Endothelial cell of umbilical vein (primary cell): ENCODE results near the gene CD200R1L. TPM values are rescaled to one million over a fixed set of nuclear protein-coding genes. Genes with fewer than 3 reads are reported as not detected.
A peak's percentile ranks its signal among the peaks of the same experiment; 100 is the strongest.

ENCODE experiments used
- BruUV-seq: library from RNA; stranded (reverse); fragments of 400-500 nt; replicated peaks from 2 replicates; lab custom pipeline; 2021; lab: Mats Ljungman, UMichigan
- CTCF ChIA-PET: fragments of 300-600, 350-600 bp; sonication (Branson Sonifier 250); formaldehyde crosslinking; loops from one replicate; lab custom pipeline; 2021; ENCODE audit warnings: antibody characterized with exemption, inconsistent platforms; lab: Charles Lee
- POLR2A ChIA-PET: fragments of 300-600, 350-600 bp; sonication (Branson Sonifier 250); formaldehyde crosslinking; loops from one replicate; lab custom pipeline; 2021; ENCODE audit warnings: antibody characterized with exemption, inconsistent platforms; lab: Charles Lee
- DNase-seq: peaks from one replicate; pipeline ENCODE4 v3.0.0-alpha.2; 2011; ENCODE audit warnings: low read depth, low spot score
- FAIRE-seq: peaks from 2 replicates; lab custom pipeline; 2011; peaks lifted over from hg19 to GRCh38; lab: Jason Lieb, UNC
- H2AFZ ChIP-seq: 2 replicates; pipeline ENCODE4 v1.6.0; 2012; ENCODE audit warnings: low read depth, low read length, control low read depth, inconsistent platforms
- H3K27ac ChIP-seq: 2 replicates; pipeline ENCODE4 v1.5.1; 2011; ENCODE audit warnings: low read depth, mild to moderate bottlenecking, control low read depth, low read length, moderate library complexity; ENCODE audit not compliant: insufficient read depth
- H3K27me3 ChIP-seq, 2 experiments: 2 replicates each; pipeline versions ENCODE4 v1.6.0 to v1.6.1; 2011; ENCODE audit warnings: low read length in 2 of 2, mixed read lengths in 1 of 2; ENCODE audit not compliant: control insufficient read depth in 2 of 2, insufficient read depth in 2 of 2
- H3K36me3 ChIP-seq, 2 experiments: 2 replicates in 1 of 2; 3 replicates in 1 of 2; pipeline ENCODE4 v1.5.1; 2011; ENCODE audit warnings: low read length in 2 of 2, mild to moderate bottlenecking in 1 of 2, moderate library complexity in 1 of 2; ENCODE audit not compliant: control insufficient read depth in 2 of 2, insufficient read depth in 2 of 2; ENCODE audit errors: extremely low read depth in 1 of 2
- H3K4me1 ChIP-seq: 3 replicates; pipeline ENCODE4 v1.5.1; 2011; ENCODE audit warnings: mild to moderate bottlenecking, low read length; ENCODE audit not compliant: control insufficient read depth, insufficient read depth; ENCODE audit errors: extremely low read depth
- H3K4me2 ChIP-seq: 2 replicates; pipeline ENCODE4 v1.6.1; 2011; ENCODE audit warnings: low read length, control low read depth, mixed read lengths; ENCODE audit not compliant: insufficient read depth
- H3K4me3 ChIP-seq, 3 experiments: fragments of 200-600 bp in 1 of 3; sonication (generic), shearing (Covaris generic) in 1 of 3; replicated peaks in 1 of 3; 2 replicates each; pipeline ENCODE4 v1.5.1; 2011 to 2016; ENCODE audit warnings: control low read depth in 3 of 3, low read length in 3 of 3, mild to moderate bottlenecking in 2 of 3, inconsistent platforms in 1 of 3, low read depth in 1 of 3, moderate library complexity in 1 of 3; ENCODE audit not compliant: insufficient read depth in 1 of 3
- H3K79me2 ChIP-seq: 2 replicates; pipeline ENCODE4 v1.6.0; 2012; ENCODE audit warnings: low read length, inconsistent platforms; ENCODE audit not compliant: control insufficient read depth, insufficient read depth
- H3K9ac ChIP-seq: replicated peaks from 2 replicates; pipeline ENCODE3; 2011; ENCODE audit warnings: low read length, control low read depth; ENCODE audit not compliant: insufficient read depth; ENCODE audit errors: extremely low read depth
- H3K9me1 ChIP-seq: replicated peaks from 3 replicates; pipeline ENCODE4 v1.6.0; 2011; ENCODE audit warnings: mild to moderate bottlenecking, low read length; ENCODE audit not compliant: control insufficient read depth, insufficient read depth; ENCODE audit errors: extremely low read depth
- H3K9me3 ChIP-seq: replicated peaks from 2 replicates; pipeline ENCODE4 v1.5.1; 2012; ENCODE audit warnings: low read length, inconsistent platforms; ENCODE audit not compliant: control insufficient read depth, insufficient read depth
- H4K20me1 ChIP-seq: replicated peaks from 2 replicates; pipeline ENCODE3; 2011; ENCODE audit warnings: mild to moderate bottlenecking, low read length; ENCODE audit not compliant: control insufficient read depth, insufficient read depth; ENCODE audit errors: extremely low read depth
- EZH2 ChIP-seq: IDR thresholded peaks from 2 replicates; pipeline ENCODE4 v1.6.1; 2012; ENCODE audit warnings: borderline replicate concordance, low read depth, mild to moderate bottlenecking, moderate library complexity, low read length, inconsistent platforms; ENCODE audit not compliant: severe bottlenecking
- FOS ChIP-seq: IDR thresholded peaks from 2 replicates; pipeline ENCODE4 v1.6.1; 2011; ENCODE audit warnings: mild to moderate bottlenecking, low read length, moderate library complexity, borderline replicate concordance; ENCODE audit not compliant: insufficient read depth
- GATA2 ChIP-seq: IDR thresholded peaks from 2 replicates; pipeline ENCODE4 v1.7.0; 2011; ENCODE audit warnings: low read depth, mild to moderate bottlenecking, moderate library complexity, mixed read lengths, low read length; ENCODE audit not compliant: insufficient read length, insufficient read depth
- JUN ChIP-seq: IDR thresholded peaks from 2 replicates; pipeline ENCODE4 v1.6.1; 2011; ENCODE audit warnings: borderline replicate concordance, low read depth; ENCODE audit not compliant: insufficient read length, insufficient read depth
- MYC ChIP-seq: IDR thresholded peaks from one replicate; pipeline ENCODE4 v1.6.1; 2011; ENCODE audit warnings: mild to moderate bottlenecking, low read depth, low read length
- POLR2A ChIP-seq: IDR thresholded peaks from 2 replicates; pipeline ENCODE4 v1.6.1; 2012; ENCODE audit warnings: low read depth, mild to moderate bottlenecking, control low read depth, low read length
- POLR2AphosphoS5 ChIP-seq: IDR thresholded peaks from 2 replicates; pipeline ENCODE4 v1.6.1; 2012; ENCODE audit warnings: low read depth, mild to moderate bottlenecking, control low read depth, low read length, moderate library complexity; ENCODE audit not compliant: insufficient read depth
- dilution Hi-C: fragments of 300-500 bp; cut with MboI; formaldehyde crosslinking; loops from one replicate; pipeline ENCODE4 v1.15.0; 2019; ENCODE audit warnings: low sequenced_read_pairs; ENCODE audit not compliant: extremely low pct_ligation_motif_present
- intact Hi-C: fragments of 100-400 bp; cut with micrococcal nuclease; formaldehyde crosslinking; loops from one replicate; pipeline ENCODE4 v1.10.0; 2022
- polyA plus RNA-seq, 4 experiments: library from polyadenylated mRNA; depleted of rRNA in 3 of 4; stranded (reverse) in 3 of 4; unstranded in 1 of 4; fragments of >200 nt; gene quantifications; 2 replicates each; pipeline versions ENCODE4 v1.2.1 to v1.2.3, GENCODE V29; 2011 to 2012; ENCODE audit warnings: missing spikeins in 1 of 4
- total RNA-seq: library from RNA; stranded (reverse); gene quantifications from 2 replicates; pipeline ENCODE4 v1.2.3, GENCODE V29; 2021
- TF ChIP-seq, protein P1 (sequence below): IDR thresholded peaks from 2 replicates; pipeline ENCODE4 v1.6.1; 2011; ENCODE audit not compliant: insufficient read depth, insufficient read length
- TF ChIP-seq, protein P2 (sequence below), 2 donors: IDR thresholded peaks; 1 replicate in 1 of 2; 2 replicates in 1 of 2; pipeline ENCODE4 v1.5.1; 2011; ENCODE audit warnings: low read length in 2 of 2, mild to moderate bottlenecking in 2 of 2, moderate library complexity in 2 of 2, control low read depth in 1 of 2, inconsistent platforms in 1 of 2, low read depth in 1 of 2; ENCODE audit not compliant: insufficient read depth in 1 of 2; ENCODE audit errors: extremely low read depth in 1 of 2

Gene CD200R1L
- total and polyA plus RNA-seq, 2 donors (not counting 3 experiments of a cell fraction or from before 2014, with no cell fraction given): not detected

DNA sequence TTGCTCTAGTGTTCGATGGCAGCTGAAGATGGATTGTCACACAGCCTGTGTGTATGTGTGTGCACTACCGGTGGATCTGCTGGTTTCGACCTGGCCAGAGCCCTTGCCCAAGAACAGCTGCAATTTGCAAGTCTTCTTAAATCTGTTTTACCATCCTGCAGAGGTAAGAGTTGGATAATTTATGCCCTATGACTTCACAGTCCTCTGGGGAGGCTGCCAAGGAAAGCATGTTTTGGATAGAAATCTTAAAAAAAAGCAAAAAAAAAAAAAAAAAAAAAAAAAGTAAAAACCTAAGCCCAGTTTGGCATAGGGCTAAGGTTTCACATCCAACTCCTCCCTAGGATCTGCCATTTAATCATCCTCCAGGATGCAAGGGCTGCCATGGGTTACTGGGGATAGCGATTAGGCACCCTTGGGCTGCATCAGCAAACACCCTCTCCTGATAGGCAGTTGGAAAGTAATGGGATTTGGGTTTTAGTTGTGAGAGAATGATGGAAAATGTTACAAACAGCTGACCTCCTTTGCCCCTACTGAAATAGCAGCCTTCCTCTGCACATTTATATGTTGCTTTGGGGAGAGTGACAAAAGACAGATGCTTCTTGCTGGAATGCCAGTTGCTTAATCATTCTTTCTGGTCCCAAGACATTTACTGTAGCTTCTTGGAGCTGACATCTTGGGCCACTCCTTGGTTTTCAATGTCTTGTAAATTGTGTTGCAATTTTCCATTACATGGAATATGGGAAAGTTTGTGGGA, 35.4 kb downstream of the CD200R1L start:
- FAIRE-seq (no peak), DNase-seq (peak; percentile 57)
- dilution Hi-C loops: no loop called here
- no TSS peak for BruUV-seq
- no peak overlapping the region for H3K9ac ChIP-seq
- no peak overlapping the region for H3K4me3 ChIP-seq
- H3K4me2 ChIP-seq: no peak overlapping the region
- H4K20me1 ChIP-seq: no peaks in the 10 kb centered on the region
- CTCF ChIA-PET: interaction anchor here (0.9 to 1.3 kb wide), 2 partner anchors 76 to 77 kb away, joined by 3 to 5 read pairs; no protein-coding TSS in a partner anchor
- H3K79me2 ChIP-seq: no peaks in the 10 kb centered on the region
- intact Hi-C loops: no loop called here
- TF ChIP-seq EZH2 (no peak), POLR2A (no peak), POLR2AphosphoS5 (no peak), MYC (no peak), FOS (no peak), JUN (no peak), GATA2 (no peak)
- TF ChIP-seq, protein P1, sequence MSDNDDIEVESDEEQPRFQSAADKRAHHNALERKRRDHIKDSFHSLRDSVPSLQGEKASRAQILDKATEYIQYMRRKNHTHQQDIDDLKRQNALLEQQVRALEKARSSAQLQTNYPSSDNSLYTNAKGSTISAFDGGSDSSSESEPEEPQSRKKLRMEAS: no peak
- TF ChIP-seq, protein P2, sequence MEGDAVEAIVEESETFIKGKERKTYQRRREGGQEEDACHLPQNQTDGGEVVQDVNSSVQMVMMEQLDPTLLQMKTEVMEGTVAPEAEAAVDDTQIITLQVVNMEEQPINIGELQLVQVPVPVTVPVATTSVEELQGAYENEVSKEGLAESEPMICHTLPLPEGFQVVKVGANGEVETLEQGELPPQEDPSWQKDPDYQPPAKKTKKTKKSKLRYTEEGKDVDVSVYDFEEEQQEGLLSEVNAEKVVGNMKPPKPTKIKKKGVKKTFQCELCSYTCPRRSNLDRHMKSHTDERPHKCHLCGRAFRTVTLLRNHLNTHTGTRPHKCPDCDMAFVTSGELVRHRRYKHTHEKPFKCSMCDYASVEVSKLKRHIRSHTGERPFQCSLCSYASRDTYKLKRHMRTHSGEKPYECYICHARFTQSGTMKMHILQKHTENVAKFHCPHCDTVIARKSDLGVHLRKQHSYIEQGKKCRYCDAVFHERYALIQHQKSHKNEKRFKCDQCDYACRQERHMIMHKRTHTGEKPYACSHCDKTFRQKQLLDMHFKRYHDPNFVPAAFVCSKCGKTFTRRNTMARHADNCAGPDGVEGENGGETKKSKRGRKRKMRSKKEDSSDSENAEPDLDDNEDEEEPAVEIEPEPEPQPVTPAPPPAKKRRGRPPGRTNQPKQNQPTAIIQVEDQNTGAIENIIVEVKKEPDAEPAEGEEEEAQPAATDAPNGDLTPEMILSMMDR (IDR thresholded peaks at IDR 0.05; ENCODE audit: extremely low read depth in 1 of 2, insufficient read depth in 1 of 2, low read depth in 1 of 2, low read length in 2 of 2): no peak
- no peaks in the 10 kb centered on the region for H3K4me1 ChIP-seq
- no peaks in the 10 kb centered on the region for H3K9me1 ChIP-seq
- no peaks in the 10 kb centered on the region for H3K36me3 ChIP-seq
- H3K27ac ChIP-seq: no peak overlapping the region
- H3K27me3 ChIP-seq: peaks cover 0 to 4% of the 10 kb centered on the region in 2 experiments
- H2AFZ ChIP-seq: no peak overlapping the region
- POLR2A ChIA-PET: no interaction called here
- no peaks in the 10 kb centered on the region for H3K9me3 ChIP-seq
